Measurements from ENCODE around the gene MAPK8. TPM values are rescaled to one million over a fixed set of nuclear protein-coding genes. Genes with fewer than 3 reads are reported as not detected.
A peak's percentile ranks its signal among the peaks of the same experiment; 100 is the strongest.

Gene MAPK8
- total and polyA plus RNA-seq, 9 of the 15 experiments (the other 6 are each of a cell fraction or from before 2014, with no cell fraction given): 6.4 to 159 (median 71.0) TPM

DNA sequence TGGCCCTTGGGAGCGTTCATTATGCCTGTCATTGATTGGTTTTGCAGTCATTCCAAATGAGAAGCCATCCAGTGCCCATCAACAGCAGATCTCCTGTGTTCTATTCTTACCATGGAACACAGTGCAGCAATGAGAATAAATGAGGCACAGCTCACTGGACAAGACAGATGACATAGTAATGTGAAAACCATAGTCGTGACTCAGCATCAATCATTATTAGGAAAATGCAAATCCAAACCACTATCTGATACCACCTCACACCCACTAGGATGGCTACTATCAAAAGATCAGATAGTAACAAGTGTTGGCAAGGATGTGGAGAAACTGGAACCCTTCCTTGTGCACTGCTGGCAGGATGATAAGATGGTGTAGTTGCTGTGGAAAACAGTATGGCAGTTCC, 153.7 kb downstream of the MAPK8 start (continued):
- TF ChIP-seq RERE (CRISPR knock-in tag; IDR thresholded peaks at IDR 0.05; ENCODE audit: borderline replicate concordance) (no peak), MEF2A (IDR thresholded peaks at IDR 0.05; ENCODE audit: control insufficient read depth, low read depth, low read length) (no peak), CHD2 (IDR thresholded peaks at IDR 0.05; ENCODE audit: low read depth, low read length) (no peak), ZNF232 (CRISPR knock-in tag; IDR thresholded peaks at IDR 0.05) (no peak), HMGXB4 (CRISPR knock-in tag; IDR thresholded peaks at IDR 0.05) (no peak), ZKSCAN1 (IDR thresholded peaks at IDR 0.05; ENCODE audit: low read depth, low read length) (no peak), FOXP4 (CRISPR knock-in tag; IDR thresholded peaks at IDR 0.05; ENCODE audit: borderline replicate concordance) (no peak), TSC22D4 (tag; IDR thresholded peaks at IDR 0.05) (no peak), CBFA2T3 (IDR thresholded peaks at IDR 0.05) (0 out of 2 replicates have a peak, but pooled peaks have one; percentile 10), ZNF551 (CRISPR knock-in tag; IDR thresholded peaks at IDR 0.05) (no peak), ZNF197 (CRISPR knock-in tag; IDR thresholded peaks at IDR 0.05; ENCODE audit: low read depth) (no peak), ZNF311 (CRISPR knock-in tag; IDR thresholded peaks at IDR 0.05) (no peak)

All from K562 (cell line).